ENCODE data around the gene LMF1.

GRCh38 chr16:918741-919657, 51.8 kb downstream of the LMF1 start:
- TF ChIP-seq CTCF (IDR thresholded peaks at IDR 0.05; ENCODE audit: low read depth, low read length) = no peak
- no peak for TF ChIP-seq EZH2phosphoT487 (IDR thresholded peaks at IDR 0.05; ENCODE audit: low read depth)
